ENCODE results near the gene PBX1. TPM values are rescaled to one million over a fixed set of nuclear protein-coding genes. Genes with fewer than 3 reads are reported as not detected.
A peak's percentile ranks its signal among the peaks of the same experiment; 100 is the strongest.

The PBX1 gene
- total RNA-seq, 1 experiment from 2014 or later: 1.9 TPM

DNA sequence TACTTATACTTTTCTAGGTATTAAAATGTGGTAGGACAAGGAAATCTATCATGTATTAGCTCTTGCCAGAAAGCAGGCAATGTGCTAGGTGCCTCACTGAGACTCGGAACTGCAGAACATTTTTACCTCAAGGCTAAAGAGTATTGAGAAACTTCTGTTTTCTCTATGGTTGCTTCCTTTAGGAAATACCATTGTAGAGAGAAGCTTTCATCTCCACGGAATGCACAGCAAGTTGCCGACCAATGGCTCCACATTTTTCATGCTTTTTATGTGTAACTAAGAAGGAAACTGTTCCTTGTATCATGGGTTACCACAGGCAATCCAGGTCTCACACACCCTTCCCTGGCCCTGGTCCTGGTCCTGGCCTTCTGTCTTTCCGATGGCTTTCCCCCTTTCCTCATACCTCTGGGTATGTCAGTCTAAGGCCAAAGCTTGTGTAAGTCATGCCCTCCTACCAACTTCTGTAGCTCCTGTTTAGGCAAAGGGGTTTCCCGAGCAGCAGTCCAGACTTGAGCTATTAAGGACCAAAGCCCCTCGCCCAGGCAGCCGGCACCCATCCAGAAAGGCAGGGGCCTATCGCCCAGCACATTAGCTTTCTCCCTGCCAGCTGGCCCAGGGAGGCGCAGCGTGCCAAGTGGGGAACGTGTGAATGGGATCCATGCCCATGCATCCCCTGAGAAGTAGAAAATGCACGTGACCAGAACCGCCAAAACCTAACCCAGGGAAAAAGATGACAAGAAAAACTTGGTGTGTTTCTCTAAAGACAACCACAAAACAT is 225.0 kb downstream of the PBX1 start:
- DNase-seq (ENCODE audit: low read depth, low spot score): no peak
- in situ Hi-C loops (cut with HindIII; ENCODE audit: low pct_unique_long_range_greater_than_20kb, low sequenced_read_pairs): no loop called here

DNA sequence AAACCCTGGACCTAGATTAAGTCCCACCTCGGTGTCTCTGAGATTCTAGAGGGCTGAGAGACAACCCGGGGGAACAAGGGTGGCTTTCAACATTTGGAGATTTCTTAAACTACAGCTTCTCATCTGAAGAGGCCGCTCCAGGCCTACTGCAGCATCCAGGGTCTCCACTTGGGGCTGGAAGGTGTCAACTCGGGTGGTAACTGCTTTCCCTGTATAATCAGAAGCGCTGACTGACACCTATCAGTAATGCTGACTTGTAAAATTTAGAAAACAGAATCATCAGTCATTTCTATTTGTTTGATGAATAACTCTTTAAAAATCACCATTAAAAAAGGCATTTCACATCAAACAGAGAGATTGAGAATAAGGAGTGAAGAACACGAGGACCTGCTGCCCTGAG is 226.0 kb downstream of the PBX1 start:
- in situ Hi-C loops (cut with HindIII; ENCODE audit: low pct_unique_long_range_greater_than_20kb, low sequenced_read_pairs): no loop called here

DNA sequence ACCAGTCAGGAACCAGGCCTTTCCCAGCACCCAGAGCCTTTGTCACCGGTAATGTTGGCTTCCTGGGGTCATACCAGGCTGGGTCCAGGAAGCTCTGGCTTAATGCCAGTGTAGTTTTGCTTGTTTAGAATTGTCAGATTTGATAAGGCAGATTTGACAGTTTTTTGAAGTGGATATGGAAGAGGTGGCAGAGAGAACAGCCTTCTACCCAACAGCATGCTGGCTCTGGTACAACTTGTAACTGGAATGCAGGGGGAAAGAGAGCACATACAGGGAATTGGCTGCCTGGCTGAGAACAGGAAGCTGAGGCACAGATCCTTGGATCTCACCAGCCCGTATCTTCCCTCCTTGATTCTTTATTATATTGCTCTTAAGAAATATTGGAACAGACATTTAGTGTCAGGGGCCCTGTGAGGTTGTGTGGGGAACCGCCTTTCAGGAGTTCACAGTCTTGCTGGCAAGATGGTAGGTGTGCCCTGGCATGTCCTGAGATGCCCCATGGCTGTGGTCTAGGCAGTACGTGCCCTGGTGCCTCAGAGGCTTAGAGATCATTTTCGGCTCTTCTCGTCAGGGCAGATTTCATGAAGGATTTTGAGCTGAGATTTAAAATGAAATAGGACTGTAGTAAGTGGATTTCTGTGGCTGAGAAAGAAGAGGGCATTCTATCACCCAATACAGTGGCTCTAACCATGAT is 227.0 kb downstream of the PBX1 start:
- DNase-seq (ENCODE audit: low read depth, low spot score): no peak

More for the DNA sequence above, 226.0 kb downstream of the PBX1 start:
- DNase-seq (ENCODE audit: low read depth, low spot score): no peak

DNA sequence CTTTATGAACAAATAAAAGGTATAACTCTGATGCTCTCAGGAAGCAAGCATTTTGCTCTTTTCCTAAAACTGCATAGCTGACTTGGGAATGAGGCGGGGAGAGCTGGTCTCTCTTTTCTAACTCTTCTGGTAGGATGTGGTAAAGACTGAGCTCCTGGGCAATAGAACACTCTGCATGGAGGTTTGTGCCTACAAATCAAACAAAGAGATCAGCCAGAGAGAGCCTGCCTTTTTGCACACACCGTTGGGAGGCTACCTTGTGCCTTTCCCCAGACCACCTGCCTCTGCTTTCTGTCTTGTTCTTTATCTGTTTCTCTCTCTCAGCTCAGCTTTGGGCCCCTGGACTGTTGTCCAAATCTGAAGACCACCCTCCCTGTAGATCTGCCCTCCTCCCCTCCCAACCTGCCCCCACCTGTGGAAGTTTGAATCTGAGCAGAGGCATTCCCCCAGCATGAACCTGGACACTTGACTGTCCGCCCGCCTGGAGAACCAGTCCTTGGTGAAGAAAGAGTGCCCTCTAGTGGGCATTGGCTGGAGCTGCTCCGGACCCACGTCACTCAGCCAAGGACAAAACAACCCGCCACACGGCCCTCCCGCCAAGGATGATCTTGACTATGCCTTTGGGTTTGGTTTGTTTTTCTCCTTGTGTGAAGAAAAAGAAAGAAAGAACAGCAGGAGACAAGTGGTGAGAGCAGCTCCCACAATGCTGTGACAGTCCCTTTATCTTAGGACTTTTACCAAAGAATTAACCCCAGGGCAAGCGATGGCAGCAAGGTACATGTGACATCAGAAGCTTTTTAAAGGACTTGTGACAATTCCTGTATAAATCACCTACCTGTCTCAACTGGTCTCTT is 228.2 kb downstream of the PBX1 start:
- in situ Hi-C loops (cut with HindIII; ENCODE audit: low pct_unique_long_range_greater_than_20kb, low sequenced_read_pairs): no loop called here
- peak; percentile 76 for DNase-seq (ENCODE audit: low read depth, low spot score)

More for the DNA sequence above, 227.0 kb downstream of the PBX1 start:
- in situ Hi-C loops (cut with HindIII; ENCODE audit: low pct_unique_long_range_greater_than_20kb, low sequenced_read_pairs): no loop called here

DNA sequence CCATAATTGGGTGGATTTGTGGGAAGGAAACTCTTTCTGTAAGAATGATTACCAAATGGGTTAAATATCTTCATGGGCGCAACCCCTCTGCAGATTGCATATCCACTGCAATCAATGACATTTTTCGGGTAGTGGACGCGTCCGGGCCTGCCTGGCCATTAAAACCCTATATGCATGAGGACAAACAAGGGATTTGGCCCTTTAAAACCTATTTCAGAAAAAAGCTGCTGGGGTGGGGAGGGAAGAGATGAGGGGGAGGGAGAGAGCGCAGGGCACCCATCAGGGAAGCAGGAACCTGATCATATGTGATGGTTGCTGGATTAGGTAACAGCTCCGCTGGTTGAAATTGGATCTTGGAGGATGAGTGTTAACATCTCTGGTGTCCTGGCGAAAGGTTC is 228.8 kb downstream of the PBX1 start:
- no peak for DNase-seq (ENCODE audit: low read depth, low spot score)
- in situ Hi-C loops (cut with HindIII; ENCODE audit: low pct_unique_long_range_greater_than_20kb, low sequenced_read_pairs): no loop called here

DNA sequence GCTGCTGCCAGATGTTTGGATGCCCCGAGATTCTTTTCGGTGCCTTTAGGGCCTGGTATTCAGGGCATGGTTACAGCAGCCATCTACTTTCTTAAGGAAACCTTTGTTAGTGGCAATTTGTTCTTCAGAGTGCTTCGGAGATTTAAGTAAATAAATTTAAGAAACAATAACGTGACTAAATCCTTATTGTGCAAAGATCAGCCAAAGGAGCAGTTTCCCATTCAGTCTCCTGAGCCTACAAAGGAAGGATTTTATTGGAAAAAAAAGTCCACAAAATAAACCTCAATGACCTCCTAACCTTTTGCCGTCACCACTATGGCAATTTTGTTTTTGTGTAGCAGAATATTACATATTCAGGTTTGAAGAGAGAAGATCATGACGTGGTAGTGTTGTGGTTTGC is 231.1 kb downstream of the PBX1 start:
- no peak for DNase-seq (ENCODE audit: low read depth, low spot score)
- in situ Hi-C loops (cut with HindIII; ENCODE audit: low pct_unique_long_range_greater_than_20kb, low sequenced_read_pairs): no loop called here

DNA sequence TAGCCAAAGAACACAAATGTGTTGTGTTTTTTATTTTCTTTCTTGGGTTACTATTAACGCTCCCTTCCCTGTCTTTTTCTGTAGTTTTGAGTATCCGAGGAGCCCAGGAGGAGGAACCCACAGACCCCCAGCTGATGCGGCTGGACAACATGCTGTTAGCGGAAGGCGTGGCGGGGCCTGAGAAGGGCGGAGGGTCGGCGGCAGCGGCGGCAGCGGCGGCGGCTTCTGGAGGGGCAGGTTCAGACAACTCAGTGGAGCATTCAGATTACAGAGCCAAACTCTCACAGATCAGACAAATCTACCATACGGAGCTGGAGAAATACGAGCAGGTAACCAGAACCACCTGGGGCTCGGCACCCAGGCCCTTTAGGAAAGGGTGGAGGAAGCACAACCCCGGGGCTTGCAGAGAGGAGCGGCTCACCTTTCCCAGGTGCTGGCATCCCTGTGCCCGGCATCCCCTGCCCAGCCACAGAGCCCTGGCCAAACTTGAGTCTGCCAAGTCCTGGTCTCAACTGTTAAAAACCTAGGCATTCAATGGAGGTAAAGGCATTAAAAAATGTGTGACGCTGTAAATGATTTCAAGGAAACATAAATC is 233.5 kb downstream of the PBX1 start:
- in situ Hi-C loops (cut with HindIII; ENCODE audit: low pct_unique_long_range_greater_than_20kb, low sequenced_read_pairs): no loop called here
- DNase-seq (ENCODE audit: low read depth, low spot score): no peak

DNA sequence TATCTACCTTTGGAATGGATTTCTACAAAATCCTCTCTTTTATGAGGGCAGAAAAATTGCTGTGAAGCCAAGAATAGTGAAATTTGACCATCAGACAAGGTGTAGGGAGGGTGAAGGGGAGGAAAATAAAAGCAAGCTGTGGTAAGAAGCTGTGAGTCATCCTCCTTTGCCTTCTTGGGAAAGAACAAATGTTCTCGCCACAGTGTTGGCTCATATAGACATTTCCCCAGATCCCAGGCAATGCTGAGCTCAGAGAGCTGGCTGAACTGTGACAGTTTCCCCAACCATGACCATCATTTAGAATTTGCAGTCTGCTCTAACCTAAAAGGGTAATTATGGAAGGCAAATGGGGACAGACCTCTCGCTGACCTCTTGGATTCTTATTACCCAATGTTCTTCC is 235.4 kb downstream of the PBX1 start:
- in situ Hi-C loops (cut with HindIII; ENCODE audit: low pct_unique_long_range_greater_than_20kb, low sequenced_read_pairs): no loop called here
- no peak for DNase-seq (ENCODE audit: low read depth, low spot score)

DNA sequence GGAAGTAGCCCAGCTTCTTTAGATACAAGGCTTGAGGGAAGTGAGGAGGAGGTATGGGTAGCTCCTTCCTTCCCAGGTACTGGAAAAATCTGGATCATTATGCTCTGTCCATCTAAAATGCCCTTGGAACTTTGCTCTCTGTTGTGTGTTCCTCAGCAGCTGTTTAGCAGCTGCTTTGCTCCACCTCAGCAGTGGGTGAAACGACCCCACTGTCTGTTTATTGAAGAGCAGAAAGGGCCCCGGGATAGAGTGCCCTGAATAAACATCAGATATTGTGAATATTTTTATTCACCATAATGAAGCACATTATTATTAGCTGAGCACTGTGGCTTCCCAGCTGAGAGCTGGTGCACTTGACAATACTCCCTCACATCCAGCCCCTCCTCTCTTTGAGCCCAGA is 237.9 kb downstream of the PBX1 start:
- in situ Hi-C loops (cut with HindIII; ENCODE audit: low pct_unique_long_range_greater_than_20kb, low sequenced_read_pairs): no loop called here
- no peak for DNase-seq (ENCODE audit: low read depth, low spot score)

DNA sequence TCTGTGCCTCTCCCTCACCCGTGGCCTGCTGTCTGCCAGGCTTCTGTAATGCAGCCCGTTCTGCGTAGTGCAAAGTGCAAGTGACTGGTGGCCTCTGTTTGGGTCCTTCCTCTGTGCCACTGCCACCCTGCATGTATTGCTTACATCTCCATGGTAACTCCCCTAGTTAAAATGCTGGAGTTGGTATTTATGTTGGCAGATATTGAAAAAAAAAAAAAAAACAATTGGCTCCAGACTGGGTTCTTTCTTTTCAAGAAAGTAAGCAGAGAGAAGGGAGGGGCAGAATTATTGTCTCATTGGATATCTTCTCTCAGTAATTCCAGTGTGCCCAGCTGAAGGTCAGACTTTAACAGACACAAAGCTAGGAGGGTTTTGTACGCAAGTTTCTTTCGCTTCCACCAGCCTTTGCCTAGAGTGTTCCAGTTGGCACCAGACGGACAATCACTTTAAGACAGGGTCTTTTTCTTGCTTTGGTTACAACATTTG is 242.3 kb downstream of the PBX1 start:
- no peak for DNase-seq (ENCODE audit: low read depth, low spot score)
- in situ Hi-C loops (cut with HindIII; ENCODE audit: low pct_unique_long_range_greater_than_20kb, low sequenced_read_pairs): no loop called here

DNA sequence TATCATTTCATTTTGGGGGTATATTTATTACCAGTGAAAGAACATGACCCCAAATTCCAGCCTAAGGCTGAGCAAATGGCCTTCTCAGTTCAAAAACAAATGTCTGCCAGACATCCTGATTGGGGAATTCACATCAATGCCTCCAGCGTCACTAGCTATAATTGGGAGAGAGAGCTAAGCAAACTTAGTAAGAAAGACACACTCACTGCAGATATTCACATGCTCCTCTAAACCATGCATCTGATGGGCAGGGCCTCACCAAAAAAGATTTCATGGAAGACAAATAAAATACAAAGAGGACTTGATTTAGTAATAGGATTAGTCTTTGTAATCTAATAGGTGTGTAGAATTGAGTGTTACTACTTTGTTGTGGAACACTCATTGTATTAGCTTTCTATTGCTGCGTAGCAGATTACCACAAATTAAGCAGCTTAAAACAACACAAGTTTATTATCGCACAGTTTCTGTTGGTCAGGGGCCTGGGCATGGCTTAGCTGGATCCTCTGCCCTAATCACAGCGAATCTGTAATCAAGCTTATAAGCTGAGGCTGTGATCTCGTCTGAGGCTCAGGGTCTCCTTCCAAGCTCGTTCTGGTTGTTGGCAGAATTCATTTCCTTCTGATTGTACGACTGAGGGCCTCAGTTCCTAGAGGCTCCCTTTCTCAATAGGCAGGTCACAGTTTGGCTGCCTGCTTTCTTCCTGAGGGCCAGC is 243.0 kb downstream of the PBX1 start:
- in situ Hi-C loops (cut with HindIII; ENCODE audit: low pct_unique_long_range_greater_than_20kb, low sequenced_read_pairs): no loop called here
- no peak for DNase-seq (ENCODE audit: low read depth, low spot score)

DNA sequence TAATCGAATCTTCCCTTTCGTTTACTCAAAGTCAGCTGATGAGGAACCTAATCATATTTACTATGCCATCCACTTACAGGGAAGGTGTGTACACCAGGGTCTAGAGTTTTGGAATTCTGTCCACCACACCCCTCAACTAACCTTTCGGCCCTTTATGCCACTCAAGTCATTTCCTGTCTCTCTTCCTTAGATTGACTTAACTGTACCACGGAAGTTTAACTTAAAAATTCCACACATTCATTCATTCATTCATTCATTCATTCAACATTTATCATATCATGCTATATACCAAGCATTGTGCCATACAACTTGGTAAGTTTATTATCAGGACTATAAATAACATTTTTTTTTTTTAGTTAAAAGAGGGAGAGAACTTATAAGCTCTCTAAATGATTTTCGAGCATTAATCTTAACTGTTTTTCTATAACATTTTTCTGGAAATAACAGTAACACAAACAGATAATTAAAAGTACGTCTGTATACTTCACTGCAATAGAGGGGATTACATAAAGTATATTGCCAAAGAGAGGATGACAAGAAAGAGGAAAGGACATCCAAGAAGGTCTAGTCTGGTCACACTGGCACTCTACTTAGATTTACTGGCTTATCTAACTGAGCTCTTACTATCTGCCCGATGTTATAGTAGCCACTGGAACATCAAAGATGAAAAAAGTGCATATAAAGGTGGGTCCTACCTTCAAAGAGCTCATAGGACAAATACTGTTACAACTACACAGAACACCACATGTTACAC is 243.7 kb downstream of the PBX1 start:
- in situ Hi-C loops (cut with HindIII; ENCODE audit: low pct_unique_long_range_greater_than_20kb, low sequenced_read_pairs): no loop called here

DNA sequence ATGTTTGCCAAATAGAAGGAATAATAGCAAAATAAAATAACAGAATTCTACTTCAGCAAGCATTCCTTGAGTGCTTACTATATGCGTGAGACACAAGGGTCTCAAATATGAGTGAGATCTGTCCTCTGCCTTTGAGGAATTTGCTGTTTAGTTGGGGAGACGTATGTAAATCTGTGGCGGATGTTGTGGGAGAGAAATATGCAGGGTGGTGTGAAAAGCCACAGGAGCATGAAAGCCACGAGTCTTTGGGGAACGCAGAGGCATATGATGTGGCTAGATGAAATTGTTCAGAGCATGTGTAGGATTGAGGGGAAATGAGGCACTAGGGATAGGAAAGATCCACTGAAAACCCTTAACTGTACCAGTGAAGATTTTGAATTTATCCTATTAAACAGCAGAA is 244.4 kb downstream of the PBX1 start:
- in situ Hi-C loops (cut with HindIII; ENCODE audit: low pct_unique_long_range_greater_than_20kb, low sequenced_read_pairs): no loop called here
- DNase-seq (ENCODE audit: low read depth, low spot score): peak; percentile 6

More for the DNA sequence above, 243.7 kb downstream of the PBX1 start:
- no peak for DNase-seq (ENCODE audit: low read depth, low spot score)

DNA sequence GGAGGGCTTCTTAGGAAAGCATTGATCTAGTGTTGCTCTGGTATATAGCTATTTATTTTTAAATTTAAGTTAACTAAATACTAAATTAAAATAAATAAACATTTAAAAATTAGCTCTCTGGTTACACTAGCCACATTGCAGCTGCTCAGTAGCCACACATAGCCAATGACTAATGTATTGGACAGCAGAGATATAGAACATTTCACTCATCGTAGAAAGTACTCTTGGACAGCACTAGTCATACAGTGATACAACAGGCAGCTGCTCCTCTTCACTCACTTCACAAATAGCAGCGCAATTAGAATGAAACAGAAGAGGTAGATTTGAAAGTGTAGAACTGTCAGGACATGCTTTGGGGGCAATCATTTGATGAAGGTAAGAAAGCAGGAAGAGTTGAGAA is 245.4 kb downstream of the PBX1 start:
- in situ Hi-C loops (cut with HindIII; ENCODE audit: low pct_unique_long_range_greater_than_20kb, low sequenced_read_pairs): no loop called here

DNA sequence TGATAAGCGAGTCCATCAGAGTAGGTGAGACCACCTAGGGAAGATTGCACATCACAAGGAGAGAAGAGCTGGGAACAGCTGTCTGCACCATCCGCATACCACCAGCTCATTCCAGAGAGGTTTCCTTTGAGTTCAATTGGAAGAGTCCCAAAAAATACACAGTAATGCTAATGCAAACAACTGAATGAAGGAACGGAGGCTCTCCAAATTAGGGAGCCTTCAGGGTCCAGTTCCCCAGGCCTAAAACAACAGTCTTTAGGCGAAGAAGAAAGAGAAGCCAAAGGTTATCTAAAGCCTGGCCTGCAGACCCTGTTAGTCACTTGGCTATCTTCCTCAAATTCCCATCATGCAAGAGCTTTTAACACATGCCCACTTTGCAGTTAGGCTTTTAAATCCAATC is 246.4 kb downstream of the PBX1 start:
- in situ Hi-C loops (cut with HindIII; ENCODE audit: low pct_unique_long_range_greater_than_20kb, low sequenced_read_pairs): no loop called here
- no peak for DNase-seq (ENCODE audit: low read depth, low spot score)

More for the DNA sequence above, 245.4 kb downstream of the PBX1 start:
- no peak for DNase-seq (ENCODE audit: low read depth, low spot score)

DNA sequence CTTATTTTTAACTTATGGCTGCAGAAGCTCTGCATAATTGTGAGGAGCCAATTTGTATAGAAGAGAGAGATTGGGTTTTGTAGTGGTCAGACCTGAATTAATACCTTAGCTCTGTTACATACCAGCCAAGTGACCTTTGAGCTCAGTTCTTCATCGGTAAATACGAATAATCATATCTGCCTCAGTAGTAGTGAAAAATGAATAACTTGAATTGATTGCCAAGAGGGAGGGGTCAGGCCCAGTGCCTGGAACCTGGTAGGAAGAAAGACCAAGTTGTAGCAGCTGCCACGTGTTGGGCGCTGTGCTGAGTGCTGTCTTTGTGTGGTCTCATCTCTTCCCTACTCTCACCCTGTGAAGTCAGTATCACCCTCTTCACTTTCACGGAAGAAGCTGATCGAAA is 247.5 kb downstream of the PBX1 start:
- in situ Hi-C loops (cut with HindIII; ENCODE audit: low pct_unique_long_range_greater_than_20kb, low sequenced_read_pairs): no loop called here
- no peak for DNase-seq (ENCODE audit: low read depth, low spot score)

DNA sequence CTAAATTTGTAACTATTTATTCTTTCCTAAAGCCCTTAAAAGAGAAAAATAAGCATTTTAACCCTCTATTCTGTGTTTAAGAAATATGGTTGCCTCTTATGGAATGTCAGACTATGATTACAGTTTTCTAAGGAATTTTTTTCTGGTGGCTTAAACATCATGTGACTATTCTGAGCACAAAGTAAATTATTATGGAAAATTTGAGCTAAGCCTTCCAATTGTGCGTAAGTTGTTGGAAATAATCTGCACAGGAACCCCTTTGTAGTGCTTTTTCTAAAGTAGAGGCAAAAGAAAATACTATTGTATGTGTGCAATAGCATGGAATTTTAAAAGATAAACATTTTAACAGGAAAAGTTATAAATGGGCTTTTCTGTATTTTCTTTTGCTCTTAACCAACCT is 254.8 kb downstream of the PBX1 start:
- peak; percentile 30 for DNase-seq (ENCODE audit: low read depth, low spot score)
- in situ Hi-C loops (cut with HindIII; ENCODE audit: low pct_unique_long_range_greater_than_20kb, low sequenced_read_pairs): no loop called here

All from SK-MEL-5 (cell line).